ENCODE results near the gene CD82.

GRCh38 chr11:44627911-44628729 lies 62.7 kb downstream of the CD82 start:
- TF ChIP-seq CTCF (conservative IDR thresholded peaks at IDR 0.05): no peak
- TF ChIP-seq ZFX (IDR thresholded peaks at IDR 0.05): no peak
